HG02588 (cell line): ENCODE results near the gene FAM83C.

Source experiments
- ATAC-seq: cut with Tn5 transposase; IDR thresholded peaks from one replicate; pipeline ENCODE4 v1.9.1; 2021; ENCODE audit warnings: mild to moderate bottlenecking, moderate library complexity; ENCODE audit not compliant: unreplicated experiment

Gene FAM83C

GRCh38 chr20:35238735-35239134 lies 53.5 kb downstream of the FAM83C start:
- no peak for ATAC-seq

DNA sequence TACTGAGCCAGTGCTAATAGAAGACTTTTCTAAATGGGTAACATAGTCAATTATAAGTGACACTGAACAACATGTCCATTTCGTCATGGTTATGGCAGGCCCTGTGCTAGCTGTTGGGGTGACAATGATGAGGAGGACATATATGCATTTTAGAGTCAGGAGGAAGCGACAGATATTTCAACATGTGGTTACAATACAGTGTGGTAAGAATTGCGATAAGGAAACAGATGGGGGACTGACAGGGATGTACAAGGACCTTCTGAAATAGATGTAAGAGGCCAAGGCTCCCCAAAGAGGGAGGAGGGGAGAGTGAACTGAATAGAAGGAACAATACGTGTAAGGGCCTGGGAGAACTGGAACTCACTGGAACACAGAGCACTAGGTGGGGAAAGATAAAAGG lies 54.1 kb downstream of the FAM83C start:
- no peak for ATAC-seq

DNA sequence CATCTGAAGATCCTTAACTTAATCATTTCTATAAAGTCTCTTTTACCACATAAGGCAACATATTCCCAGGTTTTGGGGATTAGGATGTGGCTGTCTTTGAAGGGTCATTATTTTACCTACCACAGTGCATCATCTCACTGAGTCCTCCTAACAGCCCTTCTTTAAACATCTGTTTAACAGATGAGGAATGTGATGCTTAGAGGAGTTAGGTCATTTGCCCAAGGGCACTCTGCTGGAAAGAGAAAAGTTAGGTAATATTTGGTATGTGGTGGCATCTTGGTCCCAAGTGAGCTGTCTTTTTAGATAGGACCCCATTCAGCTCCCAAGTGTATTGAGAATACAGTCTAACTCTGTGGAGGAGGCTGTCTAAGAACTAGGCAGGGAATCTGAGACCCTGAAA lies 54.7 kb downstream of the FAM83C start:
- ATAC-seq: no peak

- ATAC-seq: no peak
These were observed 56.3 kb downstream of the FAM83C start for GRCh38 chr20:35235881-35236280.
